T-cell (primary cell): ENCODE results near the gene COQ9. TPM values are rescaled to one million over a fixed set of nuclear protein-coding genes. Genes with fewer than 3 reads are reported as not detected.
"Not testable (repeated sequence)": the region's sequence is repeated elsewhere in the genome, so short reads cannot be mapped to it uniquely, and the experiment has no call there.

ENCODE experiments used
- ATAC-seq, 4 experiments: fragments of 200-7000 bp in 3 of 4; fragments of 150-1000 bp in 1 of 4; cut with Tn5 transposase; replicated peaks in 1 of 4; 1 replicate in 3 of 4; 2 replicates in 1 of 4; pipeline ENCODE4 v1.10.0; 2021; ENCODE audit warnings: moderate library complexity in 3 of 4, mild to moderate bottlenecking in 2 of 4, moderate number of reproducible peaks in 1 of 4
- CTCF ChIA-PET, 2 donors: fragments of 300-600 bp; sonication (Branson Sonifier 250); formaldehyde crosslinking; loops; one replicate each; lab custom pipeline; 2022; ENCODE audit warnings: antibody characterized with exemption in 2 of 2; lab: Charles Lee
- POLR2A ChIA-PET, 2 donors: fragments of 300-600 bp; sonication (Branson Sonifier 250); formaldehyde crosslinking; loops; one replicate each; lab custom pipeline; 2022; ENCODE audit warnings: antibody characterized with exemption in 2 of 2; lab: Charles Lee
- DNase-seq, 35 experiments: peaks; one replicate each; pipeline versions ENCODE4 v3.0.0 to v3.0.0-alpha.2; 2013 to 2023
- H3K27ac ChIP-seq: one replicate; pipeline ENCODE4 v1.5.1; 2013; ENCODE audit warnings: low read length
- H3K27me3 ChIP-seq, 2 experiments: replicated peaks in 1 of 2; 1 replicate in 1 of 2; 2 replicates in 1 of 2; pipeline versions ENCODE4 v1.6.1 to v1.7.0; 2013; ENCODE audit warnings: low read length in 1 of 2, mixed read lengths in 1 of 2; ENCODE audit not compliant: control insufficient read depth in 2 of 2, insufficient read depth in 2 of 2; ENCODE audit errors: extremely low read depth in 1 of 2
- H3K36me3 ChIP-seq, 2 donors: 1 replicate in 1 of 2; 2 replicates in 1 of 2; pipeline versions ENCODE4 v1.6.1 to v1.7.0; 2013; ENCODE audit warnings: low read length in 1 of 2; ENCODE audit not compliant: control insufficient read depth in 2 of 2, insufficient read depth in 1 of 2; ENCODE audit errors: extremely low read depth in 1 of 2
- H3K4me1 ChIP-seq, 2 experiments: 1 replicate in 1 of 2; 2 replicates in 1 of 2; pipeline versions ENCODE4 v1.6.1 to v1.7.0; 2013; ENCODE audit warnings: low read length in 2 of 2, mixed read lengths in 1 of 2; ENCODE audit not compliant: insufficient read depth in 2 of 2, control insufficient read depth in 1 of 2; ENCODE audit errors: extremely low read depth in 1 of 2
- H3K4me3 ChIP-seq, 2 donors: 1 replicate in 1 of 2; 2 replicates in 1 of 2; pipeline versions ENCODE4 v1.5.1 to v1.7.0; 2013; ENCODE audit warnings: mild to moderate bottlenecking in 2 of 2, low read length in 1 of 2, moderate library complexity in 1 of 2; ENCODE audit not compliant: control insufficient read depth in 1 of 2; ENCODE audit errors: extremely low read depth in 1 of 2
- H3K9me3 ChIP-seq: 2 replicates; pipeline ENCODE4 v1.7.0; 2013
- H3K27ac Mint-ChIP-seq, 2 donors: one replicate each; pipeline ENCODE4 v1.8.0; 2020 to 2021; ENCODE audit warnings: mild to moderate bottlenecking in 2 of 2, mixed read lengths in 2 of 2
- H3K27me3 Mint-ChIP-seq, 2 donors: one replicate each; pipeline ENCODE4 v1.8.0; 2021 to 2022; ENCODE audit warnings: mixed read lengths in 2 of 2
- H3K36me3 Mint-ChIP-seq: one replicate; pipeline ENCODE4 v1.8.0; 2021; ENCODE audit warnings: mixed read lengths
- H3K4me1 Mint-ChIP-seq, 3 donors: one replicate each; pipeline ENCODE4 v1.8.0; 2020 to 2022; ENCODE audit warnings: mixed read lengths in 3 of 3, mild to moderate bottlenecking in 1 of 3
- H3K4me3 Mint-ChIP-seq, 3 donors: one replicate each; pipeline ENCODE4 v1.8.0; 2020 to 2022; ENCODE audit warnings: mild to moderate bottlenecking in 3 of 3, mixed read lengths in 3 of 3, moderate library complexity in 3 of 3
- H3K9me3 Mint-ChIP-seq, 3 donors: one replicate each; pipeline ENCODE4 v1.8.0; 2020 to 2022; ENCODE audit warnings: mixed read lengths in 3 of 3
- WGBS: methylation state at CpG from one replicate; pipeline ENCODE4 v1.1.5; 2013; ENCODE audit warnings: missing lambda C conversion rate; ENCODE audit not compliant: insufficient coverage; 5-methylcytosine and 5-hydroxymethylcytosine counted together
- total RNA-seq, 35 experiments: library from RNA in 6 of 35; stranded (reverse) in 6 of 35; fragments of 120-200 nt in 1 of 35; gene quantifications; one replicate each; pipeline versions ENCODE4 v1.2.1 to v1.2.4 and lab custom pipeline; 2013 to 2026

The COQ9 gene
- total RNA-seq, 5 donors from 2014 or later (not counting 1 experiment from before 2014, with no cell fraction given), result 18.0 to 35.3 (median 34.2) TPM

DNA sequence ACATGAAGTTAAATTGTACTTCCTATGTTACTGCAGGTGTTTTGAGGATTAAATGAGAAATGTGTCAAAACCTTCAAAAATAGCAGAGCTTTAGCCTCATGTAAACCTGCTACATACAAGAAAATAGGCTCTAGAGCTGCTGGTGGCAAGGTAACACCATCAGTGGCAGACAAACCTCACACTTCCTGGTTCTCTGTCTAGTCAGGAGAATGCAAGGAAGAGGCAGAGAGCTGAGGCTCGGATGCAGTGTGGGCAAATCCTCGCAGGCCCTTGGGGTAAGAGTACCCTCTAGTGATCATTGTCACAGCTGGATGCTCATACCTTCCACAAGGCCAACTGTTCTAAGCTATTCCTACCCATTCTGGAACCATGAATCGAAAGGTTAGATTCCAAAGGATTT lies 14.3 kb upstream of the COQ9 start:
- ChIA-PET POLR2A (interaction anchor here in 1 of 2 donors (0.6 kb wide), 1 partner anchor 402 kb away, joined by 6 read pairs; no protein-coding TSS in a partner anchor), CTCF (interaction anchor here in 1 of 2 donors (3.2 kb wide), 1 partner anchor 15 kb away, joined by 16 read pairs; no protein-coding TSS in a partner anchor)
- DNase-seq (peak in 1 of 35 experiments; percentile 22), ATAC-seq (peak; percentile 28 to 68 (median 58))
- Histone ChIP-seq H3K4me3 (no peak overlapping the region), H3K9me3 (no peaks in the 10 kb centered on the region), H3K27ac (no peak overlapping the region), H3K27me3 (no peaks in the 10 kb centered on the region), H3K4me1 (peaks cover 17 to 24% of the 10 kb centered on the region in 2 experiments), H3K36me3 (peaks cover 3 to 79% of the 10 kb centered on the region in 2 donors)
- 100% methylated on average over 1 of the region's 3 CpGs for WGBS
- peak overlapping the region; percentile 66 to 80 for H3K27ac Mint-ChIP-seq
- no peaks in the 10 kb centered on the region for H3K9me3 Mint-ChIP-seq
- peaks cover 68% of the 10 kb centered on the region for H3K36me3 Mint-ChIP-seq
- H3K4me1 Mint-ChIP-seq, result peaks cover 29 to 33% (median 32%) of the 10 kb centered on the region in 3 donors
- peak overlapping the region in 1 of 3 donors; percentile 52 for H3K4me3 Mint-ChIP-seq
- no peaks in the 10 kb centered on the region for H3K27me3 Mint-ChIP-seq

DNA sequence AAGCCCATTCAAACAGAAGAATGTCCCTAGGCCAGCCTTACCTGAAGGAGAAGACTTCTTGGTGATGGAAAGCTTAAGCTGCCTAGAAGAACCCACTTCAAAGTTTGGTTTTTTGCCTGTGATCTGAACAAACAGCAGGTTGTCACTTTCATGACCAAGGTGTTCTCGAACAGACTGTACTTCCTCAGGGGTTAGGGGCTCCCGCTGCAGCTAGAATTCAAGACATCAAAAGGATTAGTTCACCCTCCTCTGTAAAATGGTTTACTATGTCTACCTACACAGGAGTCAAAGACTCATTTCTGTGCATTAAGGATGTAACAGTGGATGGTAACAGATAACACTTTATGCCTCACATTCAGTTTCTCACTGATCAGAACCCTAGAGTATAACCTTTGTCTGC lies 13.3 kb upstream of the COQ9 start:
- H3K9me3 Mint-ChIP-seq, result no peaks in the 10 kb centered on the region
- peaks cover 68% of the 10 kb centered on the region for H3K36me3 Mint-ChIP-seq
- no peaks in the 10 kb centered on the region for H3K27me3 Mint-ChIP-seq
- H3K9me3 ChIP-seq, result no peaks in the 10 kb centered on the region
- H3K4me3 Mint-ChIP-seq, result peak overlapping the region in 1 of 3 donors; percentile 52
- H3K4me1 ChIP-seq, result peaks cover 17 to 24% of the 10 kb centered on the region in 2 experiments
- peaks cover 32 to 36% (median 33%) of the 10 kb centered on the region in 3 donors for H3K4me1 Mint-ChIP-seq
- DNase-seq, result peak in 21 of 35 experiments; percentile 11 to 79 (median 33)
- peaks cover 3 to 78% of the 10 kb centered on the region in 2 donors for H3K36me3 ChIP-seq
- H3K27me3 ChIP-seq, result no peaks in the 10 kb centered on the region
- POLR2A ChIA-PET, result interaction anchor here in 1 of 2 donors (0.6 kb wide), 1 partner anchor 11 kb away, joined by 3 read pairs; no protein-coding TSS in a partner anchor
- WGBS, result no CpG with 5 or more reads among the region's 2 CpGs
- H3K27ac Mint-ChIP-seq, result peak overlapping the region; percentile 80 to 81
- H3K4me3 ChIP-seq, result no peak overlapping the region
- peak; percentile 60 to 95 (median 79) for ATAC-seq
- no peak overlapping the region for H3K27ac ChIP-seq
- CTCF ChIA-PET, result interaction anchor here in 1 of 2 donors (0.8 to 3.2 kb wide), 2 partner anchors 12 to 16 kb away, joined by 3 to 16 read pairs; no protein-coding TSS in a partner anchor

DNA sequence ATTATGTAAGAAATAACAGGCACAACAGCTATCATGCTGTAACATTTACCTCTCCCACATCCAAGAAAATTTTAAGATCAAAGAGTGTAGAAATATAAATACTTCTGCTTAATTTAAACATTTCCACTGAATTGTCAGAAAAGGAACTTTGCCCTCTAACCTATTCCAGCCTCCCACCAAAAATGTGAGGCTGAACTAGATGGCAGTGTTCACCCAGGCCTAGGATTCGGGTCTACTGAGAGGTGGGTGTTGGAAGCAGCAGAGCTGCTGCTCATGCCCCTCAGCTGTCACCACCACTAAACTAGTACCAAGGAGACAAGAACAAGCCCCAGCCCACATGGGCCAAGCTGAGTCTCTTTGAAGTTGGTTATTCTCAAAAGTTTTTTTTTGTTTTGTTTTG lies 11.4 kb upstream of the COQ9 start:
- H3K27me3 ChIP-seq, result no peaks in the 10 kb centered on the region
- no peak overlapping the region for H3K4me3 ChIP-seq
- peaks cover 17 to 24% of the 10 kb centered on the region in 2 experiments for H3K4me1 ChIP-seq
- no peak for ATAC-seq
- peak overlapping the region in 1 of 2 donors; percentile 52 for H3K27ac Mint-ChIP-seq
- DNase-seq, result no peak
- no peaks in the 10 kb centered on the region for H3K9me3 ChIP-seq
- peaks cover 3 to 77% of the 10 kb centered on the region in 2 donors for H3K36me3 ChIP-seq
- no CpG with 5 or more reads among the region's 1 CpG for WGBS
- no peaks in the 10 kb centered on the region for H3K27me3 Mint-ChIP-seq
- peaks cover 32 to 39% (median 33%) of the 10 kb centered on the region in 3 donors for H3K4me1 Mint-ChIP-seq
- no peak overlapping the region for H3K4me3 Mint-ChIP-seq
- ChIA-PET CTCF (interaction anchor here in 1 of 2 donors (0.9 kb wide), 1 partner anchor 16 kb away, joined by 3 read pairs; no protein-coding TSS in a partner anchor), POLR2A (no interaction called here)
- peaks cover 73% of the 10 kb centered on the region for H3K36me3 Mint-ChIP-seq
- peaks cover 0 to 13% (median 3%) of the 10 kb centered on the region in 3 donors for H3K9me3 Mint-ChIP-seq
- H3K27ac ChIP-seq, result no peak overlapping the region

DNA sequence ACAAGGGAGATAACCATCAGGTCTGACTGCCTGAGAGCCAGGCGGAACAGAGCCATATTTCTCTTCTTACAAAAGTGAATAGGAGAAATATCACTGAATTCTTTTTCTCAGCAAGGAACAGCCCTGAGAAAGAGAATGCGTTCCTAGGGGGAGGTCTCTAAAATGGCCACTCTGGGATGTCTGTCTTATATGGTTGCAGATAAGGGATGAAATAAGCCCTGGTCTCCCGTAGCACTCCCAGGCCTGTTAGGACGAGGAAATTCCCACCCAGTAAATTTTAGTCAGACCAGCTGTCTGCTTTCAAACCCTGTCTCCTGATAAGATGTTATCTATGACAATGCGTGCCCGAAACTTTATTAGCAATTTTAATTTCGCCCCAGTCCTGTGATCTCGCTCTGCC lies 7.3 kb upstream of the COQ9 start:
- peaks cover 0 to 15% (median 3%) of the 10 kb centered on the region in 3 donors for H3K9me3 Mint-ChIP-seq
- peaks cover 3 to 45% of the 10 kb centered on the region in 2 donors for H3K36me3 ChIP-seq
- ATAC-seq, H3K27ac Mint-ChIP-seq, H3K4me1 ChIP-seq, H3K4me3 Mint-ChIP-seq, H3K9me3 ChIP-seq, CTCF ChIA-PET, H3K27me3 ChIP-seq, H3K27me3 Mint-ChIP-seq, DNase-seq, H3K27ac ChIP-seq, POLR2A ChIA-PET, H3K4me3 ChIP-seq: not testable (repeated sequence)
- 100% methylated on average over 7 of the region's 8 CpGs for WGBS
- peaks cover 14 to 23% (median 17%) of the 10 kb centered on the region in 3 donors for H3K4me1 Mint-ChIP-seq
- H3K36me3 Mint-ChIP-seq, result peaks cover 56% of the 10 kb centered on the region

DNA sequence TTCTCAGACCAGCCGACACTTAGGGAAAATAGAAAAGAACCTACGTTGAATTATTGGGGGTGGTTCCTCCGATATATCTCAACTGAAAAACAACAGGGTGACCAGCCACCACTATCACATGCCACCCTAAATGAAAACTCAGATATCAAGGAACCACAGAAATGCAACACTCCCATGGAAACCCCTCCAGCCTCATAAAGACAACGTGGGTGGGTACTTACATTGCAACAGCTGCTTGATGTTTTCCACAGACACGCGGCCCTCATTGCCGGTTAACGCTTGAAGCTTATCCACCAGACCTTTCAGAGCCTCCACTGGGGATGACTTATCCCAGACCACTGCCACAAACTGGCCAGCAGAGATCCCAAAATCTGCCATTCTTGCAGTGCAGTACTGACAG lies 6.7 kb upstream of the COQ9 start:
- H3K4me3 ChIP-seq, H3K27ac Mint-ChIP-seq, DNase-seq, H3K4me3 Mint-ChIP-seq, CTCF ChIA-PET, H3K27me3 Mint-ChIP-seq, H3K27ac ChIP-seq, ATAC-seq, POLR2A ChIA-PET, H3K27me3 ChIP-seq, H3K9me3 ChIP-seq, H3K4me1 ChIP-seq: not testable (repeated sequence)
- peaks cover 53% of the 10 kb centered on the region for H3K36me3 Mint-ChIP-seq
- H3K36me3 ChIP-seq, result peaks cover 3 to 40% of the 10 kb centered on the region in 2 donors
- WGBS, result 100% methylated on average over 5 of the region's 8 CpGs
- H3K4me1 Mint-ChIP-seq, result peaks cover 10 to 25% (median 20%) of the 10 kb centered on the region in 3 donors
- H3K9me3 Mint-ChIP-seq, result peaks cover 0 to 15% (median 3%) of the 10 kb centered on the region in 3 donors

DNA sequence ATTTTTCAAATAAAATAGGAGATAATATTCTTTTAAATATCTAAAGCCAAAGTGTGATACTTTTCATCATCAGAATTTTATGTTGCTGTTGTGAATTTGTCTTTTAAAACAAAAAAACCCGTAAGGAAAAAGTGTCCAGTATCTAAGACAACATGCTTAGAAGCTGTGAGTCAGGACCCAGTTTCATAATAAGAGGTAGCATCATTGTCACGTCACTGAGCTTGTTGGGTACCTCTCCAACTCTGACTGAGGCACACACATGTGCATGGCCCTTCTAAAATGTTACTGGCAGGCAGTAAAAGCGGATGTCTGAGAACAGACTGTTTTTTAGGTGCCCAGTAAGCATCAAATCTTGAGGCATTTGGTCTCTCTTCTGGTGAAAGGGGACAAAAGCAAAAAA lies 2.6 kb upstream of the COQ9 start:
- no peak for ATAC-seq
- Mint-ChIP-seq H3K4me3 (no peak overlapping the region), H3K27ac (no peak overlapping the region), H3K27me3 (no peaks in the 10 kb centered on the region), H3K4me1 (peaks cover 31 to 47% (median 45%) of the 10 kb centered on the region in 3 donors), H3K9me3 (peaks cover 0 to 12% (median under 1%) of the 10 kb centered on the region in 3 donors), H3K36me3 (peaks cover 29% of the 10 kb centered on the region)
- WGBS, result 81% methylated on average over 2 of the region's 3 CpGs
- H3K27ac ChIP-seq, result no peak overlapping the region
- H3K27me3 ChIP-seq, result no peaks in the 10 kb centered on the region
- DNase-seq, result no peak
- H3K4me1 ChIP-seq, result peaks cover 4 to 26% of the 10 kb centered on the region in 2 experiments
- H3K4me3 ChIP-seq, result no peak overlapping the region
- no peaks in the 10 kb centered on the region for H3K9me3 ChIP-seq
- H3K36me3 ChIP-seq, result peaks cover 0 to 13% of the 10 kb centered on the region in 2 donors
- ChIA-PET CTCF (interaction anchor here (0.7 to 1.4 kb wide), 2 partner anchors 28 to 580 kb away, joined by 3 read pairs; no protein-coding TSS in a partner anchor), POLR2A (interaction anchor here (0.6 to 1.0 kb wide), 2 partner anchors 11 to 239 kb away, joined by 3 read pairs; no protein-coding TSS in a partner anchor)
